Tibial nerve (tissue), 4 donors: ENCODE results near the gene PCNX2.

Source experiments
- EP300 ChIP-seq, 2 donors: sonication (generic); formaldehyde crosslinking; IDR thresholded peaks; one replicate each; pipeline ENCODE4 v1.6.1; 2017; ENCODE audit warnings: antibody characterized with exemption in 2 of 2, mild to moderate bottlenecking in 1 of 2
- POLR2A ChIP-seq, 2 donors: fragments of 450-650 bp; IDR thresholded peaks; one replicate each; pipeline ENCODE4 v1.6.1; 2017; ENCODE audit warnings: antibody characterized with exemption in 2 of 2, mild to moderate bottlenecking in 2 of 2, moderate library complexity in 2 of 2
- TF ChIP-seq, protein P1 (sequence below), 5 experiments: fragments of 200-600 bp in 3 of 5; fragments of 450-650 bp in 2 of 5; sonication (generic) in 3 of 5; IDR thresholded peaks; one replicate each; pipeline ENCODE4 v1.5.1; 2016 to 2019; ENCODE audit warnings: antibody characterized with exemption in 5 of 5, mild to moderate bottlenecking in 3 of 5, moderate library complexity in 2 of 5

DNA sequence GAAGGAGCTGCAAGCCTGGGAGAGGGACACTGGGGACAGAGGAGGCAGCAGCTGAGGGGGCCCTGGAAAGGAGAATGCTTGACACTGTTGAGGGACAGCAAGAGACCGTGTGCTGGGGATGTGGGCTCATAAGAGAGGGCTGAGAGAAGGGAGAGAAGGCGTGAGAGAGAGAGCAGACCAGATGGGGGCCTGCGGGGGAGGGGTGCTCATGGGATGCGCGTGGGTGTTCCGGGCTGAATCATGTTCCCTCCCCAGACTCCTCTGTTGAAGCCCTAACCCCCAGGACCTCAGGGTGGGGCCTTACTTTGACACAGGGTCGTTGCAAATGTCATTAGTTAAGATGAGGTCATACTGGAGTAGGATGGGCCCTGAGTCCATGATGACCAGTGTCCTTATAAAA is 304.3 kb downstream of the PCNX2 start:
- TF ChIP-seq, protein P1, sequence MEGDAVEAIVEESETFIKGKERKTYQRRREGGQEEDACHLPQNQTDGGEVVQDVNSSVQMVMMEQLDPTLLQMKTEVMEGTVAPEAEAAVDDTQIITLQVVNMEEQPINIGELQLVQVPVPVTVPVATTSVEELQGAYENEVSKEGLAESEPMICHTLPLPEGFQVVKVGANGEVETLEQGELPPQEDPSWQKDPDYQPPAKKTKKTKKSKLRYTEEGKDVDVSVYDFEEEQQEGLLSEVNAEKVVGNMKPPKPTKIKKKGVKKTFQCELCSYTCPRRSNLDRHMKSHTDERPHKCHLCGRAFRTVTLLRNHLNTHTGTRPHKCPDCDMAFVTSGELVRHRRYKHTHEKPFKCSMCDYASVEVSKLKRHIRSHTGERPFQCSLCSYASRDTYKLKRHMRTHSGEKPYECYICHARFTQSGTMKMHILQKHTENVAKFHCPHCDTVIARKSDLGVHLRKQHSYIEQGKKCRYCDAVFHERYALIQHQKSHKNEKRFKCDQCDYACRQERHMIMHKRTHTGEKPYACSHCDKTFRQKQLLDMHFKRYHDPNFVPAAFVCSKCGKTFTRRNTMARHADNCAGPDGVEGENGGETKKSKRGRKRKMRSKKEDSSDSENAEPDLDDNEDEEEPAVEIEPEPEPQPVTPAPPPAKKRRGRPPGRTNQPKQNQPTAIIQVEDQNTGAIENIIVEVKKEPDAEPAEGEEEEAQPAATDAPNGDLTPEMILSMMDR (IDR thresholded peaks at IDR 0.05), result no peak
- TF ChIP-seq POLR2A (IDR thresholded peaks at IDR 0.05) (no peak), EP300 (IDR thresholded peaks at IDR 0.05) (no peak)
